Mammary epithelial cell (primary cell): ENCODE results near the gene OLFML2A.

Experiments used
- EZH2 ChIP-seq: IDR thresholded peaks from 2 replicates; pipeline ENCODE4 v1.6.1; 2012; ENCODE audit warnings: low read length, inconsistent platforms, borderline replicate concordance
- TF ChIP-seq, protein P1 (sequence below), 2 donors: IDR thresholded peaks in 1 of 2; conservative IDR thresholded peaks in 1 of 2; 2 replicates each; pipeline ENCODE4 v1.5.1; 2011 to 2012; ENCODE audit warnings: inconsistent platforms in 2 of 2, low read length in 2 of 2, mild to moderate bottlenecking in 2 of 2, control low read depth in 1 of 2, low read depth in 1 of 2; ENCODE audit not compliant: insufficient read depth in 1 of 2; ENCODE audit errors: extremely low read depth in 1 of 2

DNA sequence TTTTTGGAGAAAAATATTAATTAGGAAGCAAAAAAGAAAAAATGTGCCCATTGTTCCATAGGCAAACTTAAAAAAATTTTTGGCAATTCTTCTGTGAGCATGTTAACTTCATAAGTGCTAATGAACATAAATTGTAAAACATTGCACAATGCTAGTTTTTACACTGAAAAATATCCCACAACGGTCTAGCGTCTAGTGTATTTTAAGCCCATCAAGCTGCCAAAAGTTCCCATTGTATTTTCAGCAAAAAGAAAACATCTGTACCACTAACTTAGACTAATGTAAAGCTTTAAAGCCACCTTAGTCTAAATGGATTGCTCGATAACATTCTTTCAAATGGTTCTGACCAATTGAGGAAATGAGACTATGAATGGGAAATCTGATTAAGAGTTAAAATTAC, 8.6 kb upstream of the OLFML2A start:
- TF ChIP-seq, protein P1, sequence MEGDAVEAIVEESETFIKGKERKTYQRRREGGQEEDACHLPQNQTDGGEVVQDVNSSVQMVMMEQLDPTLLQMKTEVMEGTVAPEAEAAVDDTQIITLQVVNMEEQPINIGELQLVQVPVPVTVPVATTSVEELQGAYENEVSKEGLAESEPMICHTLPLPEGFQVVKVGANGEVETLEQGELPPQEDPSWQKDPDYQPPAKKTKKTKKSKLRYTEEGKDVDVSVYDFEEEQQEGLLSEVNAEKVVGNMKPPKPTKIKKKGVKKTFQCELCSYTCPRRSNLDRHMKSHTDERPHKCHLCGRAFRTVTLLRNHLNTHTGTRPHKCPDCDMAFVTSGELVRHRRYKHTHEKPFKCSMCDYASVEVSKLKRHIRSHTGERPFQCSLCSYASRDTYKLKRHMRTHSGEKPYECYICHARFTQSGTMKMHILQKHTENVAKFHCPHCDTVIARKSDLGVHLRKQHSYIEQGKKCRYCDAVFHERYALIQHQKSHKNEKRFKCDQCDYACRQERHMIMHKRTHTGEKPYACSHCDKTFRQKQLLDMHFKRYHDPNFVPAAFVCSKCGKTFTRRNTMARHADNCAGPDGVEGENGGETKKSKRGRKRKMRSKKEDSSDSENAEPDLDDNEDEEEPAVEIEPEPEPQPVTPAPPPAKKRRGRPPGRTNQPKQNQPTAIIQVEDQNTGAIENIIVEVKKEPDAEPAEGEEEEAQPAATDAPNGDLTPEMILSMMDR (conservative IDR thresholded peaks at IDR 0.05 in 1 of 2, IDR thresholded peaks at IDR 0.05 in 1 of 2; ENCODE audit: extremely low read depth in 1 of 2, insufficient read depth in 1 of 2, low read depth in 1 of 2, low read length in 2 of 2), result no peak
- TF ChIP-seq EZH2, result no peak
